H9 (cell line): ENCODE measurements around the gene SGO2. TPM values are rescaled to one million over a fixed set of nuclear protein-coding genes. Genes with fewer than 3 reads are reported as not detected.

ENCODE experiments used
- DNase-seq: peaks from one replicate; pipeline ENCODE4 v3.0.0-alpha.2; 2017
- H2AFZ ChIP-seq: one replicate; pipeline ENCODE4 v1.6.1; 2013; ENCODE audit warnings: mild to moderate bottlenecking, low read length, control low read depth, moderate library complexity
- H2AK5ac ChIP-seq: 2 replicates; pipeline ENCODE4 v1.6.1; 2013; ENCODE audit warnings: low read length, control low read depth, mixed read lengths; ENCODE audit not compliant: insufficient read length
- H2BK120ac ChIP-seq: one replicate; pipeline ENCODE4 v1.6.1; 2013; ENCODE audit warnings: low read depth, mild to moderate bottlenecking, low read length, control low read depth, inconsistent platforms; ENCODE audit not compliant: poor library complexity, severe bottlenecking
- H2BK12ac ChIP-seq: 2 replicates; pipeline ENCODE4 v1.6.1; 2013; ENCODE audit warnings: low read length, control low read depth, mixed read lengths, low read depth; ENCODE audit not compliant: insufficient read length
- H2BK15ac ChIP-seq: 2 replicates; pipeline ENCODE4 v1.6.1; 2013; ENCODE audit warnings: low read depth, low read length, control low read depth
- H2BK20ac ChIP-seq: one replicate; pipeline ENCODE4 v1.6.1; 2013; ENCODE audit warnings: low read depth, mild to moderate bottlenecking, low read length, control low read depth, inconsistent platforms; ENCODE audit not compliant: poor library complexity, severe bottlenecking
- H2BK5ac ChIP-seq: 2 replicates; pipeline ENCODE4 v1.6.1; 2013; ENCODE audit warnings: low read length, control low read depth, mixed read lengths; ENCODE audit not compliant: insufficient read length
- H3K14ac ChIP-seq: 2 replicates; pipeline ENCODE4 v1.6.1; 2013; ENCODE audit warnings: low read length, control low read depth; ENCODE audit not compliant: insufficient read depth
- H3K18ac ChIP-seq: 2 replicates; pipeline ENCODE4 v1.6.1; 2013; ENCODE audit warnings: low read depth, mild to moderate bottlenecking, mixed read lengths, low read length, control low read depth; ENCODE audit not compliant: insufficient read length
- H3K23ac ChIP-seq: 2 replicates; pipeline ENCODE4 v1.6.1; 2013; ENCODE audit warnings: low read length, control low read depth, mixed read lengths, low read depth; ENCODE audit not compliant: insufficient read length
- H3K23me2 ChIP-seq: 2 replicates; pipeline ENCODE4 v1.6.1; 2013; ENCODE audit warnings: low read depth, mild to moderate bottlenecking, mixed read lengths, low read length, control low read depth; ENCODE audit not compliant: insufficient read length, poor library complexity, severe bottlenecking
- H3K27ac ChIP-seq: 2 replicates; pipeline ENCODE4 v1.5.1; 2013; ENCODE audit warnings: low read length, control low read depth, mixed read lengths, low read depth; ENCODE audit not compliant: insufficient read length
- H3K27me3 ChIP-seq: 2 replicates; pipeline ENCODE4 v1.6.1; 2013; ENCODE audit warnings: low read length, control low read depth, inconsistent platforms; ENCODE audit not compliant: insufficient read depth
- H3K4ac ChIP-seq: 2 replicates; pipeline ENCODE4 v1.6.1; 2013; ENCODE audit warnings: low read depth, mild to moderate bottlenecking, control low read depth, inconsistent platforms, low read length, moderate library complexity
- H3K4me1 ChIP-seq: 2 replicates; pipeline ENCODE4 v1.6.1; 2013; ENCODE audit warnings: low read length, control low read depth, inconsistent platforms; ENCODE audit not compliant: insufficient read depth
- H3K4me2 ChIP-seq: 2 replicates; pipeline ENCODE4 v1.6.1; 2013; ENCODE audit warnings: low read length, control low read depth, mixed read lengths; ENCODE audit not compliant: insufficient read length, insufficient read depth
- H3K56ac ChIP-seq: 2 replicates; pipeline ENCODE4 v1.6.1; 2013; ENCODE audit warnings: low read depth, mild to moderate bottlenecking, mixed read lengths, low read length, control low read depth; ENCODE audit not compliant: insufficient read length
- H3K79me1 ChIP-seq: 2 replicates; pipeline ENCODE4 v1.6.1; 2013; ENCODE audit warnings: low read depth, mild to moderate bottlenecking, moderate library complexity, low read length, control low read depth, inconsistent platforms; ENCODE audit not compliant: insufficient read depth, poor library complexity, severe bottlenecking
- H3K79me2 ChIP-seq: 2 replicates; pipeline ENCODE4 v1.6.1; 2013; ENCODE audit warnings: low read length, control low read depth, inconsistent platforms; ENCODE audit not compliant: insufficient read depth
- H3K9ac ChIP-seq: 2 replicates; pipeline ENCODE4 v1.6.1; 2013; ENCODE audit warnings: low read length, control low read depth, mixed read lengths; ENCODE audit not compliant: insufficient read length; ENCODE audit errors: extremely low read depth
- H3K9me3 ChIP-seq: one replicate; pipeline ENCODE4 v1.6.1; 2013; ENCODE audit warnings: low read depth, low read length, inconsistent platforms; ENCODE audit not compliant: control insufficient read depth
- H3T11ph ChIP-seq: one replicate; pipeline ENCODE4 v1.6.1; 2013; ENCODE audit warnings: mild to moderate bottlenecking, low read length, control low read depth, inconsistent platforms
- H4K20me1 ChIP-seq: one replicate; pipeline ENCODE4 v1.6.1; 2013; ENCODE audit not compliant: control insufficient read depth, insufficient read length, insufficient read depth
- H4K5ac ChIP-seq: 2 replicates; pipeline ENCODE4 v1.6.1; 2013; ENCODE audit warnings: low read depth, mild to moderate bottlenecking, mixed read lengths, low read length, control low read depth; ENCODE audit not compliant: insufficient read length
- H4K8ac ChIP-seq: replicated peaks from 2 replicates; pipeline ENCODE4 v1.6.1; 2013; ENCODE audit warnings: low read length, control low read depth, mixed read lengths, low read depth; ENCODE audit not compliant: insufficient read length
- H4K91ac ChIP-seq: 2 replicates; pipeline ENCODE4 v1.6.1; 2013; ENCODE audit warnings: low read depth, mild to moderate bottlenecking, moderate library complexity, mixed read lengths, low read length, control low read depth; ENCODE audit not compliant: insufficient read length
- H3K27ac Mint-ChIP-seq, 3 experiments: 2 replicates in 2 of 3; 3 replicates in 1 of 3; pipeline ENCODE4 v1.8.0; 2020 to 2021; ENCODE audit warnings: mixed read lengths in 3 of 3, mild to moderate bottlenecking in 1 of 3, moderate library complexity in 1 of 3
- H3K27me3 Mint-ChIP-seq: 2 replicates; pipeline ENCODE4 v1.8.0; 2021; ENCODE audit warnings: low read depth, mild to moderate bottlenecking, moderate library complexity, mixed read lengths
- H3K36me3 Mint-ChIP-seq, 3 experiments: 2 replicates in 2 of 3; 3 replicates in 1 of 3; pipeline ENCODE4 v1.8.0; 2020 to 2021; ENCODE audit warnings: low read depth in 3 of 3, mixed read lengths in 3 of 3; ENCODE audit not compliant: insufficient read depth in 1 of 3
- H3K4me1 Mint-ChIP-seq, 2 experiments: 2 replicates each; pipeline ENCODE4 v1.8.0; 2020; ENCODE audit warnings: mixed read lengths in 2 of 2
- H3K4me3 Mint-ChIP-seq, 2 experiments: 2 replicates in 1 of 2; 3 replicates in 1 of 2; pipeline ENCODE4 v1.8.0; 2020 to 2021; ENCODE audit warnings: mild to moderate bottlenecking in 2 of 2, mixed read lengths in 2 of 2, moderate library complexity in 1 of 2
- H3K9me3 Mint-ChIP-seq, 2 experiments: 2 replicates in 1 of 2; 3 replicates in 1 of 2; pipeline ENCODE4 v1.8.0; 2020; ENCODE audit warnings: mild to moderate bottlenecking in 2 of 2, mixed read lengths in 2 of 2, moderate library complexity in 1 of 2
- WGBS: extraction: QIAGEN DNeasy Blood & Tissue Kit; methylation state at CpG from one replicate; pipeline ENCODE4 v1.1.7; 2013; ENCODE audit warnings: missing lambda C conversion rate, low lambda C conversion rate, mixed read lengths; ENCODE audit not compliant: insufficient read length; ENCODE audit errors: extremely low coverage; 5-methylcytosine and 5-hydroxymethylcytosine counted together
- total RNA-seq: library from RNA; stranded (reverse); gene quantifications from 2 replicates; pipeline ENCODE4 v1.2.1, GENCODE V29; 2021
- TF ChIP-seq, protein P1 (sequence below): fragments of 200-600 bp; sonication (generic); conservative IDR thresholded peaks from 3 replicates; pipeline ENCODE4 v1.8.0; 2021; ENCODE audit warnings: antibody characterized with exemption, mild to moderate bottlenecking

Gene SGO2
- total RNA-seq, 1 experiment from 2014 or later, result 25.6 TPM

GRCh38 chr2:200616193-200616592 lies 90.2 kb downstream of the SGO2 start:
- no peak overlapping the region for H2AFZ ChIP-seq
- no peaks in the 10 kb centered on the region for H3K79me1 ChIP-seq
- no peaks in the 10 kb centered on the region for H3K4me1 ChIP-seq
- Mint-ChIP-seq H3K27ac (no peak overlapping the region), H3K9me3 (no peaks in the 10 kb centered on the region), H3K4me1 (no peaks in the 10 kb centered on the region), H3K36me3 (no peaks in the 10 kb centered on the region), H3K27me3 (no peaks in the 10 kb centered on the region), H3K4me3 (no peak overlapping the region)
- no peak overlapping the region for H4K91ac ChIP-seq
- H4K5ac ChIP-seq, result no peak overlapping the region
- no peak overlapping the region for H3T11ph ChIP-seq
- H2AK5ac ChIP-seq, result no peak overlapping the region
- H3K23me2 ChIP-seq, result no peaks in the 10 kb centered on the region
- no peak overlapping the region for H3K18ac ChIP-seq
- no peak overlapping the region for H3K4ac ChIP-seq
- no peak overlapping the region for H2BK120ac ChIP-seq
- H3K14ac ChIP-seq, result no peak overlapping the region
- no peak overlapping the region for H3K56ac ChIP-seq
- no peak overlapping the region for H3K27ac ChIP-seq
- no peak overlapping the region for H2BK5ac ChIP-seq
- no peak overlapping the region for H2BK12ac ChIP-seq
- H3K79me2 ChIP-seq, result no peaks in the 10 kb centered on the region
- no peaks in the 10 kb centered on the region for H3K9me3 ChIP-seq
- H3K9ac ChIP-seq, result no peak overlapping the region
- TF ChIP-seq, protein P1, sequence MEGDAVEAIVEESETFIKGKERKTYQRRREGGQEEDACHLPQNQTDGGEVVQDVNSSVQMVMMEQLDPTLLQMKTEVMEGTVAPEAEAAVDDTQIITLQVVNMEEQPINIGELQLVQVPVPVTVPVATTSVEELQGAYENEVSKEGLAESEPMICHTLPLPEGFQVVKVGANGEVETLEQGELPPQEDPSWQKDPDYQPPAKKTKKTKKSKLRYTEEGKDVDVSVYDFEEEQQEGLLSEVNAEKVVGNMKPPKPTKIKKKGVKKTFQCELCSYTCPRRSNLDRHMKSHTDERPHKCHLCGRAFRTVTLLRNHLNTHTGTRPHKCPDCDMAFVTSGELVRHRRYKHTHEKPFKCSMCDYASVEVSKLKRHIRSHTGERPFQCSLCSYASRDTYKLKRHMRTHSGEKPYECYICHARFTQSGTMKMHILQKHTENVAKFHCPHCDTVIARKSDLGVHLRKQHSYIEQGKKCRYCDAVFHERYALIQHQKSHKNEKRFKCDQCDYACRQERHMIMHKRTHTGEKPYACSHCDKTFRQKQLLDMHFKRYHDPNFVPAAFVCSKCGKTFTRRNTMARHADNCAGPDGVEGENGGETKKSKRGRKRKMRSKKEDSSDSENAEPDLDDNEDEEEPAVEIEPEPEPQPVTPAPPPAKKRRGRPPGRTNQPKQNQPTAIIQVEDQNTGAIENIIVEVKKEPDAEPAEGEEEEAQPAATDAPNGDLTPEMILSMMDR, result no peak
- no peak overlapping the region for H4K8ac ChIP-seq
- no peak overlapping the region for H3K23ac ChIP-seq
- WGBS, result no CpG with 5 or more reads among the region's 5 CpGs
- no peak overlapping the region for H2BK20ac ChIP-seq
- no peaks in the 10 kb centered on the region for H4K20me1 ChIP-seq
- no peak for DNase-seq
- no peak overlapping the region for H3K4me2 ChIP-seq
- H2BK15ac ChIP-seq, result no peak overlapping the region
- H3K27me3 ChIP-seq, result no peaks in the 10 kb centered on the region
